GM18873 (cell line): ENCODE measurements around the gene SLC16A5.
"Not testable (repeated sequence)": the region's sequence is repeated elsewhere in the genome, so short reads cannot be mapped to it uniquely, and the experiment has no call there.

ENCODE experiments used
- ATAC-seq: cut with Tn5 transposase; IDR thresholded peaks from one replicate; pipeline ENCODE4 v1.9.1; 2021; ENCODE audit warnings: mild to moderate bottlenecking, moderate library complexity, moderate number of reproducible peaks; ENCODE audit not compliant: unreplicated experiment, low FRiP score

The SLC16A5 gene

GRCh38 chr17:75109046-75109406 is 21.3 kb downstream of the SLC16A5 start:
- ATAC-seq, result no peak

- peak; percentile 51 for ATAC-seq
These were observed 21.9 kb downstream of the SLC16A5 start, which contains the start of gene ARMC7 for GRCh38 chr17:75109407-75110233. ARMC7 (plus strand) TSS chr17:75109969; CDS start chr17:75110289, 320 bp downstream.

DNA sequence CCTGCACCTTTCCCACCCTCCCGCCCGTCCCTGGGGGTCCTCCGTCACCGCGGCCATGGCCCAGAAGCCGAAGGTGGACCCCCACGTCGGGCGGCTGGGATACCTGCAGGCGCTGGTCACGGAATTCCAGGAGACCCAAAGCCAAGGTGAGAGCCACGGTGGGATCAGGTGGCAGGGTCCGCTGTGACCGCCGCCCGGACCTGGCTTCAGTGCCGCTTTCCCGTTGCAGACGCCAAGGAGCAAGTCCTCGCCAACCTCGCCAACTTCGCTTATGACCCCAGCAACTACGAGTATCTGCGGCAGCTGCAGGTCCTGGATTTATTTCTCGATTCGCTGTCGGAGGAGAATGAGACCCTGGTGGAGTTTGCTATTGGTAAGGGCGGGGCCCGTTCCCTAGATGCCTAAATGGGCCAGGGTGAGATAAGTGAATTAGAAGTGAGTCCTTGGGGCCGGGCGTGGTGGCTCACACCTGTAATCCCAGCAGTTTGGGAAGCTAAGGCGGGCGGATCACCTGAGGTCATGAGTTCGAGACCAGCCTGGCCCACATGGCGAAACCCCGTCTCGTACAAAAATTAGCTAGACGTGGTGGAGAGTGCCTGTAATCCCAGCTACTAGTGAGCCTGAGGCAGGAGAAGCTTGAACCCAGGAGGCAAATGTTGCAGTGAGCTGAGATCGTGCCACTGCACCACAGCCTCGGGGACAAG is 22.6 kb downstream of the SLC16A5 start:
- ATAC-seq, result no peak

GRCh38 chr17:75111777-75112335 is 24.1 kb downstream of the SLC16A5 start:
- ATAC-seq, result no peak

- no peak for ATAC-seq
These were observed 26.2 kb downstream of the SLC16A5 start for GRCh38 chr17:75113798-75114551.

DNA sequence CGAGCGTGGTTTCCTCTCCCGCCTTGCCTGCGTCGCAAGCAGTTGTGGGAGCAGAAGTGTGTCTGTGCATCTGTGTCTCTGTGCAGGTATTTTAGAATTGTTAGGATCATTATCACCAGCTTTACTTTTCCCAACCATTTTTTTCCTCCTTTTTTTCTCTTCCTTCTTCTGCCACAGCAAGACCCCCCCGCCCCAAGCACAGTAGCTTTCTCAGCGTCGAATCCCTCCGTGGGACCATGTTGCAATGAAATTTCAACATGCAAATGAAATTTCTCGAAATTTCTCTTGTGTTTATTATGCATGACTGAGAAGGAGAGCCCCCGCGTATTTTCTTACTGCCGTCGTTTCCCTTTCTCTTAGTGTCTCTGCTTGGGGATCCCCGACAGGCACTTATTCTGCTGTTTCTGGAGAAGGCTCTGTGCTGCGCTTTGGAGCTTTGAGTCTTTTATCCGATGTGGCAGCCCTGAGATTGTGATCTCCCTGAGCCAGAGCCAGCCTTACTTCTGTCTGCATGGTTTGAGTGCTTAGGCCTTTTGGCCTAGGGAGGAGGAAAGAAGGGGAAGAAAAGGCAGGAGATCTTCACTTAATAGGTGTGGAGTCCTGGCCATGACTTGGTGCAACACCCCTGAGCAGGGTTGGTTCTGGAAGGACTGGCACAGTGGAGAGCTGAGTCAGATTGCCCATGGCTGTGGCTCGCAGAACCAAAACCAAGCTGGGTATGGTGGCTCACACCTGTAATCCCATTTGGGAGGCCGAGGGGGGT is 27.0 kb downstream of the SLC16A5 start:
- ATAC-seq, result no peak

- ATAC-seq, result no peak
These were observed 27.8 kb downstream of the SLC16A5 start for GRCh38 chr17:75115555-75115954.

DNA sequence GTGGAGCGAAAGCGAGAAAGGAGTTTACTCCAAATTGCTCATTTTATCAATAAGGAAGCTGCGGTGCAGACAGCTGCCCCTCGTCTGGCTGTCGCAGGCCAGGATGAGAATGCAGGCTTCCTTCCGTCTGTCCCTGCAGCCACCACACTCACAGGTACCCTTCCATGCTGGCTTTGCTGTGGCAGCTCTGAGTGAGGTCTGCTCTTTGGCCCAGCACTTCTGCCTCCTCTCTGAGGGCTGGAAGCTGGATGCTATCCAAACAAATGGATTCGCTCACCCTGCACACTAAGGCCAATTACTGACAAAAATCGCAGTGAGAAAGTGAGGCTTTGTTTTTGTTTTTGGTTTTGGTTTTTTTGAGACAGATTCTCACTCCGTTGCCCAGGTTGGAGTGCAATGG is 29.0 kb downstream of the SLC16A5 start:
- ATAC-seq, result no peak

- no peak for ATAC-seq
These were observed 30.6 kb downstream of the SLC16A5 start for GRCh38 chr17:75118307-75118706.

GRCh38 chr17:75124041-75124818 is 36.5 kb downstream of the SLC16A5 start:
- ATAC-seq, result no peak

GRCh38 chr17:75124819-75125162 is 37.0 kb downstream of the SLC16A5 start:
- ATAC-seq, result no peak

DNA sequence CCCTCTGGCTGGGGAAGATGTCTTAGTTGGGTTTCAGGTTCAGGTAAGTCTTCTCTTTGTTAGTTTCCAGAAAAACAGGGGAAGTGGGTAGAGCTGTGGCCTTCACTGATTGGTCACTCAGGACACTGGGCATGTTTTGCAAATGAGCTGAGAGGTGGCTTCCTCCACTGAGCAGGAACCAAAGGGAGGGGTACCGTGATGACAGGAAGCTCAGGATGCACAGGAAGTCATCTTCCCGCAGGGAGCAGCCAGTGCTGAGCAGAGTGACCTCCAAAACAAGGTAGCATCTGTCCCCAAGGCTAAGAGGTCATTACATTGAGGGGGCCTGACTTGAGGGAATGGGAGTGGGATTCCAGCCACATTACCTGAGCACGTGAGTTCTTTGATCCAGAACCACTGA is 38.2 kb downstream of the SLC16A5 start:
- ATAC-seq, result no peak

DNA sequence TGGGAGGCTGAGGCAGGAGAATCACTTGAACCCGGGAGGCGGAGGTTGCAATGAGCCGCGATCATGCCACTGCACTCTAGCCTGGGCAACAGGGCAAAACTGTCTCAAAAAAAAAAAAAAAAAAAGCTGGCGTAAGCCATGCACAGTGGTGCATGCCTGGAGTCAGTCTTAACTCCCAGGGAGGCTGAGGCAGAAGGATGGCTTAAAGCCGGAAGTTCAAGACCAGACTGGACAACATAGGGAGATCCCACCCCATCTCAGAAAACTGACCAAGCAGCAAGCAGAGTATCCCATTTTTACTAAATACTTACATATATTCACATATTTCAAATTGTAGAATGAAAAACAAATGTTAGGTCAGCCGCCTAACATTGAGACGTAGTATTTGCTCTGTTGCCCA is 39.2 kb downstream of the SLC16A5 start:
- no peak for ATAC-seq

GRCh38 chr17:75127936-75128335 is 40.2 kb downstream of the SLC16A5 start:
- ATAC-seq, result not testable (repeated sequence)

- no peak for ATAC-seq
These were observed 41.1 kb downstream of the SLC16A5 start for GRCh38 chr17:75128694-75129505.

- no peak for ATAC-seq
These were observed 41.8 kb downstream of the SLC16A5 start for GRCh38 chr17:75129576-75129975.

GRCh38 chr17:75130059-75130631 is 42.4 kb downstream of the SLC16A5 start:
- ATAC-seq, result no peak

DNA sequence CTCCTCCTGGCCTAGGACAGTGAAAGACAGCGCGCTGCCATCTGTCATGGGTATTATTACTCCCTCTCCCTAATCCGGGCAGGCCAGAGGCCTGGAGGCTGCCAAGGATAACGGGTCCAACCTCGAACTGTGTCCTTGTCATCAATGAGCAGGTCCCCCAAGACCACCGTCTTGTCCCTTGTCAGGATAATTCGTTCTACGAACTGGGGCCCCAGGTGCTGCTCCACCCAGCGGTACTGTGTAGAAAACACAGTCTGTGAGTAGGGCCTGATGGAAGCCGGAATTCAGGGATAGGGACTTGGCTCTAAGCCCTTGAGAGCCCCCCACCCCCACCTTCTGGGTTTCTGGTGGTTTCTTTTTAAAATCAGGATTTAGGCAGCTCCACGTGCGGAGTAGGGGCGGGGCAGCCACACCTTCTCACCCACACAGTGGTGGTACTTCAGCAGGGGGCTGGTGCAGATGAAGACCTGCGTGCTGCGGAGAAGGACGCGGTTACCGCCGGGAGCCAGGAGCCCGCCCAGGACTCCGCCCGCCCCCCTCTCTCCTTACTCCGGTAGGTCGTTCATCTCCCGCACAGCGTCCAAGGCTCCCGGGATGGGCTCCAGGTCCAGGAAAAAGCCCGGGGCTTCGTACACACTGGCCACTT is 43.0 kb downstream of the SLC16A5 start:
- no peak for ATAC-seq
